Spleen (tissue), 11 donors: ENCODE results near the gene TSSC4. TPM values are rescaled to one million over a fixed set of nuclear protein-coding genes. Genes with fewer than 3 reads are reported as not detected.

Experiments used
- DNase-seq: peaks from one replicate; pipeline ENCODE4 v3.0.0-alpha.2; 2020
- H3K27ac ChIP-seq, 8 donors: fragments of 200-600 bp; sonication (generic) in 7 of 8; 1 replicate in 4 of 8; 2 replicates in 4 of 8; pipeline versions ENCODE4 v1.5.0 to v1.8.0; 2016 to 2021; ENCODE audit warnings: inconsistent platforms in 4 of 8, mild to moderate bottlenecking in 4 of 8, moderate library complexity in 1 of 8
- H3K27me3 ChIP-seq, 7 donors: fragments of 200-600 bp; sonication (generic) in 6 of 7; replicated peaks in 1 of 7; 1 replicate in 4 of 7; 2 replicates in 3 of 7; pipeline versions ENCODE4 v1.5.0 to v1.8.0; 2016 to 2021; ENCODE audit warnings: inconsistent platforms in 3 of 7, mild to moderate bottlenecking in 1 of 7
- H3K36me3 ChIP-seq, 6 donors: fragments of 200-600 bp; sonication (generic) in 5 of 6; 1 replicate in 4 of 6; 2 replicates in 2 of 6; pipeline versions ENCODE4 v1.5.0 to v1.8.0; 2016 to 2021; ENCODE audit warnings: inconsistent platforms in 2 of 6
- H3K4me1 ChIP-seq, 6 donors: fragments of 200-600 bp; sonication (generic) in 5 of 6; 1 replicate in 3 of 6; 2 replicates in 3 of 6; pipeline versions ENCODE4 v1.5.0 to v1.8.0; 2016 to 2021; ENCODE audit warnings: inconsistent platforms in 3 of 6
- H3K4me3 ChIP-seq, 8 donors: fragments of 200-600 bp; sonication (generic) in 7 of 8; 1 replicate in 4 of 8; 2 replicates in 4 of 8; pipeline versions ENCODE4 v1.5.0 to v1.8.0; 2016 to 2021; ENCODE audit warnings: inconsistent platforms in 4 of 8, mild to moderate bottlenecking in 4 of 8, moderate library complexity in 2 of 8
- H3K9me3 ChIP-seq, 8 donors: fragments of 200-600 bp; sonication (generic) in 7 of 8; 1 replicate in 4 of 8; 2 replicates in 4 of 8; pipeline versions ENCODE4 v1.5.0 to v1.8.0; 2016 to 2021; ENCODE audit warnings: inconsistent platforms in 4 of 8
- POLR2A ChIP-seq, 3 donors: fragments of 450-650 bp; IDR thresholded peaks; one replicate each; pipeline ENCODE4 v1.5.1; 2017; ENCODE audit warnings: antibody characterized with exemption in 3 of 3, mild to moderate bottlenecking in 1 of 3
- POLR2AphosphoS5 ChIP-seq, 3 donors: sonication (generic); formaldehyde crosslinking; IDR thresholded peaks; one replicate each; pipeline ENCODE4 v1.5.1; 2017; ENCODE audit warnings: antibody characterized with exemption in 3 of 3
- WGBS, 5 donors: extraction: QIAGEN DNeasy Blood & Tissue Kit in 3 of 5; methylation state at CpG; one replicate each; pipeline versions ENCODE4 v1.1.5 to v1.1.7; 2013 to 2018; 5-methylcytosine and 5-hydroxymethylcytosine counted together
- intact Hi-C: fragments of 100-400 bp; cut with DNase I; formaldehyde crosslinking; loops from one replicate; pipeline ENCODE4 v1.15.0; 2023; ENCODE audit warnings: low total_unique reads
- polyA plus RNA-seq, 3 donors: library from polyadenylated mRNA; stranded (reverse); fragments of 200-250 nt; gene quantifications; one replicate each; pipeline ENCODE4 v1.2.1, GENCODE V29; 2013
- total RNA-seq, 7 donors: library from RNA; depleted of rRNA in 3 of 7; stranded (reverse); fragments of >200 nt in 3 of 7; fragmentation: NEBNext Ultra II Directional in 4 of 7; extraction: Animal tissue kit (Norgen Biotek cat#: 25700) in 4 of 7; gene quantifications; one replicate each; pipeline versions ENCODE4 v1.1.0 to v1.2.1, GENCODE V29; 2016 to 2021
- TF ChIP-seq, protein P1 (sequence below), 11 experiments: fragments of 200-600 bp in 7 of 11; fragments of 450-650 bp in 4 of 11; sonication (generic) in 4 of 11; IDR thresholded peaks in 8 of 11; conservative IDR thresholded peaks in 3 of 11; 1 replicate in 7 of 11; 2 replicates in 4 of 11; pipeline versions ENCODE4 v1.4.0 to v1.8.0; 2016 to 2021; ENCODE audit warnings: antibody characterized with exemption in 11 of 11, inconsistent platforms in 4 of 11, mild to moderate bottlenecking in 1 of 11
- donor health status: healthy with polysubstance abuse.
- donor health status: DM: no; HTN: no; CAD: no; lungs with moderate emphysema.
- donor health status: DM: no; HTN: no; CAD: no.
- donor health status: Bipolar disorder and iron deficiency.
- donor health status: healthy.
- donor health status: DM: no; HTN: no; CAD: no.
- donor health status: DM: yes; HTN: yes; CAD: no.

Gene TSSC4
- total and polyA plus RNA-seq, 10 donors, result 28.7 to 94.4 (median 43.7) TPM

DNA sequence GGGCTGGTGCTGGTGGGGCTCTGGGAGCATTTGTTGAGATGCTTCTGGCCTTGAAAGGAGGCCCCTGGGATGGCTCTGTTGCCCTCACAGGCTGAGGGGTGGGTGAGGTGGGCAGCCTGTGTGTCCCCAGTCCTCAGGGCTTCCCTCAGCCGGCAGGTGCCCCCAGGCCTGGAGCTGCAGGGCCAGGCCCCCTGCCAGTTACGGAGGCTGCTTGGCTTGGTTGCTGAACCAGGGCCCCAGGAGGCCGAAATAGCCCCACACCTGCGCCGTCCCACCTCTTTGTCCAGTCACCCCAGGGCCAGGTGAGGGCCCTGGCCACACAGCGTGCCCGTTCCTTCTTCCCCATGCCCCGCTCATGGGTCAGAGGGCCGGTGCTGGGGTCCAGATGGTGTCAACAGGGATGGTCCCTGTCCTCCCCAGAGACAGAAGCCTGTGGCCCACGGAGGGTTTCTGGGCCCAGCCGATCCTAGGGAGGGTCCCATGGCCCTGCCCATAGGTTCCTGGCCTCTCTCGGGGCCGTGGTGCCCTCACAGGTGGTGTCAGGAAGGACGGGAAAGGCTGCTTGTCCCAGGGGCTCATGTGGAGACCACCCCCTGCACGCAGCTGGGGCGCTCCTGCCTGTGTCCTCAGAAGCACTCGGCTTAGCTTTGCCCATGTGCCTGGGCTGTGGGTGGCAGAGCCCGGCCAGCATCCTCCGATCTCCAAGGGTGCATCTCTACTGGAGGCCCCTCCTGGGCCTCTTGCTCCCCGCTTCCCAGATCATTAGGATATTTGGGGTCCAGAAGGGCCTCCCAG is 9.2 kb upstream of the TSSC4 start:
- Histone ChIP-seq H3K27me3 (no peaks in the 10 kb centered on the region), H3K27ac (peak overlapping the region in 4 of 8 donors; percentile 96 to 98 (median 96)), H3K4me1 (peaks cover 63 to 98% (median 94%) of the 10 kb centered on the region in 6 donors), H3K9me3 (no peaks in the 10 kb centered on the region), H3K4me3 (no peak overlapping the region), H3K36me3 (peaks cover 0 to 74% (median 48%) of the 10 kb centered on the region in 6 donors)
- no peak for DNase-seq
- 82 to 98% (median 82%) methylated on average over 8 to 20 of the region's 20 CpGs for WGBS, 5 donors
- intact Hi-C loops, result no loop called here
- TF ChIP-seq, protein P1, sequence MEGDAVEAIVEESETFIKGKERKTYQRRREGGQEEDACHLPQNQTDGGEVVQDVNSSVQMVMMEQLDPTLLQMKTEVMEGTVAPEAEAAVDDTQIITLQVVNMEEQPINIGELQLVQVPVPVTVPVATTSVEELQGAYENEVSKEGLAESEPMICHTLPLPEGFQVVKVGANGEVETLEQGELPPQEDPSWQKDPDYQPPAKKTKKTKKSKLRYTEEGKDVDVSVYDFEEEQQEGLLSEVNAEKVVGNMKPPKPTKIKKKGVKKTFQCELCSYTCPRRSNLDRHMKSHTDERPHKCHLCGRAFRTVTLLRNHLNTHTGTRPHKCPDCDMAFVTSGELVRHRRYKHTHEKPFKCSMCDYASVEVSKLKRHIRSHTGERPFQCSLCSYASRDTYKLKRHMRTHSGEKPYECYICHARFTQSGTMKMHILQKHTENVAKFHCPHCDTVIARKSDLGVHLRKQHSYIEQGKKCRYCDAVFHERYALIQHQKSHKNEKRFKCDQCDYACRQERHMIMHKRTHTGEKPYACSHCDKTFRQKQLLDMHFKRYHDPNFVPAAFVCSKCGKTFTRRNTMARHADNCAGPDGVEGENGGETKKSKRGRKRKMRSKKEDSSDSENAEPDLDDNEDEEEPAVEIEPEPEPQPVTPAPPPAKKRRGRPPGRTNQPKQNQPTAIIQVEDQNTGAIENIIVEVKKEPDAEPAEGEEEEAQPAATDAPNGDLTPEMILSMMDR (IDR thresholded peaks at IDR 0.05 in 8 of 11, conservative IDR thresholded peaks at IDR 0.05 in 3 of 11), result no peak
- TF ChIP-seq POLR2A (IDR thresholded peaks at IDR 0.05) (no peak), POLR2AphosphoS5 (IDR thresholded peaks at IDR 0.05) (no peak)

- H3K36me3 ChIP-seq, result peaks cover 3 to 84% (median 58%) of the 10 kb centered on the region in 6 donors
- WGBS, 5 donors, result 78 to 90% (median 83%) methylated on average over 11 to 26 of the region's 26 CpGs
- no peak overlapping the region for H3K4me3 ChIP-seq
- DNase-seq, result no peak
- peaks cover 53 to 94% (median 84%) of the 10 kb centered on the region in 6 donors for H3K4me1 ChIP-seq
- no peaks in the 10 kb centered on the region for H3K27me3 ChIP-seq
- no peaks in the 10 kb centered on the region for H3K9me3 ChIP-seq
- TF ChIP-seq, protein P1 (IDR thresholded peaks at IDR 0.05 in 8 of 11, conservative IDR thresholded peaks at IDR 0.05 in 3 of 11), result no peak
- TF ChIP-seq POLR2AphosphoS5 (IDR thresholded peaks at IDR 0.05) (no peak), POLR2A (IDR thresholded peaks at IDR 0.05) (no peak)
- intact Hi-C loops, result no loop called here
- H3K27ac ChIP-seq, result peak overlapping the region in 6 of 8 donors; percentile 22 to 96 (median 52)
These were observed 8.2 kb upstream of the TSSC4 start for GRCh38 chr11:2392241-2392959.

GRCh38 chr11:2393111-2393868 is 7.3 kb upstream of the TSSC4 start:
- Histone ChIP-seq H3K27ac (peak overlapping the region; percentile 13 to 96 (median 45)), H3K27me3 (no peaks in the 10 kb centered on the region), H3K4me1 (peaks cover 44 to 87% (median 75%) of the 10 kb centered on the region in 6 donors), H3K9me3 (no peaks in the 10 kb centered on the region), H3K36me3 (peaks cover 3 to 93% (median 67%) of the 10 kb centered on the region in 6 donors), H3K4me3 (peak overlapping the region in 1 of 8 donors; percentile 24)
- DNase-seq, result no peak
- intact Hi-C loops, result no loop called here
- WGBS, 5 donors, result 66 to 83% (median 79%) methylated on average over 8 to 27 of the region's 27 CpGs
- TF ChIP-seq, protein P1 (IDR thresholded peaks at IDR 0.05 in 8 of 11, conservative IDR thresholded peaks at IDR 0.05 in 3 of 11), result no peak
- TF ChIP-seq POLR2A (IDR thresholded peaks at IDR 0.05) (no peak), POLR2AphosphoS5 (IDR thresholded peaks at IDR 0.05) (peak in 2 of 3 donors; percentile 54 to 66)
